HUDEP-2 (cell line): ENCODE data around the gene RCSD1.

Source experiments
- DNase-seq, 76 experiments: peaks; one replicate each; lab custom pipeline; 2025; ENCODE audit not compliant: unreplicated experiment in 76 of 76; lab: John Stamatoyannopoulos, UW

The RCSD1 gene

GRCh38 chr1:167663002-167663772 lies 33.2 kb downstream of the RCSD1 start:
- DNase-seq = peak in 1 of 76 experiments; percentile 15

- DNase-seq = no peak
Measured at GRCh38 chr1:167665469-167665868, 35.4 kb downstream of the RCSD1 start.

- DNase-seq = no peak
Measured at GRCh38 chr1:167666416-167666815, 36.4 kb downstream of the RCSD1 start.

- no peak for DNase-seq
Measured at GRCh38 chr1:167667536-167667935, 37.5 kb downstream of the RCSD1 start.

GRCh38 chr1:167668108-167668507 lies 38.1 kb downstream of the RCSD1 start:
- DNase-seq = no peak

- DNase-seq = no peak
Measured at GRCh38 chr1:167669209-167670124, 39.4 kb downstream of the RCSD1 start.

- no peak for DNase-seq
Measured at GRCh38 chr1:167670563-167670962, 40.5 kb downstream of the RCSD1 start.

GRCh38 chr1:167671727-167672511 lies 41.9 kb downstream of the RCSD1 start:
- no peak for DNase-seq

GRCh38 chr1:167672831-167673230 lies 42.8 kb downstream of the RCSD1 start:
- no peak for DNase-seq

GRCh38 chr1:167673265-167673664 lies 43.2 kb downstream of the RCSD1 start:
- no peak for DNase-seq

- DNase-seq = no peak
Measured at GRCh38 chr1:167674156-167674555, 44.1 kb downstream of the RCSD1 start.

GRCh38 chr1:167675440-167675839 lies 45.4 kb downstream of the RCSD1 start:
- DNase-seq = no peak

- no peak for DNase-seq
Measured at GRCh38 chr1:167676205-167676915, 46.3 kb downstream of the RCSD1 start.

GRCh38 chr1:167676916-167677848 lies 47.1 kb downstream of the RCSD1 start:
- DNase-seq = no peak

- DNase-seq = no peak
Measured at GRCh38 chr1:167678422-167678821, 48.4 kb downstream of the RCSD1 start.

GRCh38 chr1:167678838-167679237 lies 48.8 kb downstream of the RCSD1 start:
- no peak for DNase-seq

- DNase-seq = no peak
Measured at GRCh38 chr1:167679714-167680113, 49.7 kb downstream of the RCSD1 start.

- no peak for DNase-seq
Measured at GRCh38 chr1:167681024-167681423, 51.0 kb downstream of the RCSD1 start.

- no peak for DNase-seq
Measured at GRCh38 chr1:167681451-167682098, 51.5 kb downstream of the RCSD1 start.
